ENCODE results near the gene CCDC154.

DNA sequence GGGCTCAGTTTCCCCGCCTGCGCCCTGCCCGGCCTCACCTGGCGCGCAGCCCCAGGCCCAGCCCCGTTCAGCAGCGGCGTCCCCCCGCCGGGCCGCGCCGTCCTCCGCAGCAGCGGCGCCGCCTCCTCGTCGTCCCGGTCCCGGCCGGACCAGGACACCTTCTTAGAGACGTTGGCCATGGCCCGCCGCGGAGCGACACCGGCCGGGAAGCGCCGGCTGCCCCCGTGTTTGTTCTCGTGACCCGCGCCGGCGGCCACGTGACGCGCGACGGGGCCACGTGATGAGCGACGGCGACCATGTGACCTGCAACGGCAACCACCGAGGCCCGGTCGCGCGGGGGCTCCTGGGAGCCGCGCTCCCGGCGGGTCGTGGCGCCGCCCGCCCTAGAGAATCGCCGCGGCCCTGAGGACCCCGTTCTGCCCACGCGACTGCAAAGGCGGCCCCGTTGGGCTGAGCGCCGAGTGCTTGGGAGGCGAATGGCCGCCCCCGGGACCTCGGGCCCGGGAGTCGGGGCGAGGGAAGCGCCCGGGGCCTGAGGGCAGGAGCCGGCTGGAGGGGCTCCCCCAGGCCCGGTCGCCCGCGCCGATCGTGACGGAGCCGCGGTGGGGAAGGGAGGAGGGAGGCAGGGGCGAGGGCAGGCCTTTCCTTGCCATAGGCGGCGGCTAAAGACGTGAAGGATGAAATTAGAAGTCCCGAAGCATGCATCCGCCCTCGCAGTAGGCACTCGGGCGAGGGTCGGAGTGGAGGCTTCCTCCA lies 30.6 kb upstream of the CCDC154 start, which contains the start of gene CLCN7:
- TF ChIP-seq, protein P1, sequence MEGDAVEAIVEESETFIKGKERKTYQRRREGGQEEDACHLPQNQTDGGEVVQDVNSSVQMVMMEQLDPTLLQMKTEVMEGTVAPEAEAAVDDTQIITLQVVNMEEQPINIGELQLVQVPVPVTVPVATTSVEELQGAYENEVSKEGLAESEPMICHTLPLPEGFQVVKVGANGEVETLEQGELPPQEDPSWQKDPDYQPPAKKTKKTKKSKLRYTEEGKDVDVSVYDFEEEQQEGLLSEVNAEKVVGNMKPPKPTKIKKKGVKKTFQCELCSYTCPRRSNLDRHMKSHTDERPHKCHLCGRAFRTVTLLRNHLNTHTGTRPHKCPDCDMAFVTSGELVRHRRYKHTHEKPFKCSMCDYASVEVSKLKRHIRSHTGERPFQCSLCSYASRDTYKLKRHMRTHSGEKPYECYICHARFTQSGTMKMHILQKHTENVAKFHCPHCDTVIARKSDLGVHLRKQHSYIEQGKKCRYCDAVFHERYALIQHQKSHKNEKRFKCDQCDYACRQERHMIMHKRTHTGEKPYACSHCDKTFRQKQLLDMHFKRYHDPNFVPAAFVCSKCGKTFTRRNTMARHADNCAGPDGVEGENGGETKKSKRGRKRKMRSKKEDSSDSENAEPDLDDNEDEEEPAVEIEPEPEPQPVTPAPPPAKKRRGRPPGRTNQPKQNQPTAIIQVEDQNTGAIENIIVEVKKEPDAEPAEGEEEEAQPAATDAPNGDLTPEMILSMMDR (IDR thresholded peaks at IDR 0.05) = no peak
- TF ChIP-seq POLR2A (IDR thresholded peaks at IDR 0.05) = peak in 1 of 4 donors; percentile 81
- TF ChIP-seq POLR2AphosphoS5 (IDR thresholded peaks at IDR 0.05) = peak; percentile 89 to 98 (median 89)
